ENCODE results near the gene CDH18. TPM values are rescaled to one million over a fixed set of nuclear protein-coding genes. Genes with fewer than 3 reads are reported as not detected.

CDH18 gene
- total and polyA plus RNA-seq, 2 of the 13 experiments (the other 11 are each of a cell fraction or from before 2014, with no cell fraction given), result not detected

- TF ChIP-seq HNF4A (CRISPR knock-in tag; IDR thresholded peaks at IDR 0.05) (no peak), ZNF230 (CRISPR knock-in tag; IDR thresholded peaks at IDR 0.05) (no peak), ZC3H4 (CRISPR knock-in tag; IDR thresholded peaks at IDR 0.05; ENCODE audit: borderline replicate concordance) (no peak), ZBTB39 (CRISPR knock-in tag; IDR thresholded peaks at IDR 0.05) (no peak), NFYB (CRISPR knock-in tag; IDR thresholded peaks at IDR 0.05) (no peak), ZNF24 (IDR thresholded peaks at IDR 0.05) (no peak), ZNF629 (CRISPR knock-in tag; conservative IDR thresholded peaks at IDR 0.05) (no peak)
- TF ChIP-seq, protein P1, sequence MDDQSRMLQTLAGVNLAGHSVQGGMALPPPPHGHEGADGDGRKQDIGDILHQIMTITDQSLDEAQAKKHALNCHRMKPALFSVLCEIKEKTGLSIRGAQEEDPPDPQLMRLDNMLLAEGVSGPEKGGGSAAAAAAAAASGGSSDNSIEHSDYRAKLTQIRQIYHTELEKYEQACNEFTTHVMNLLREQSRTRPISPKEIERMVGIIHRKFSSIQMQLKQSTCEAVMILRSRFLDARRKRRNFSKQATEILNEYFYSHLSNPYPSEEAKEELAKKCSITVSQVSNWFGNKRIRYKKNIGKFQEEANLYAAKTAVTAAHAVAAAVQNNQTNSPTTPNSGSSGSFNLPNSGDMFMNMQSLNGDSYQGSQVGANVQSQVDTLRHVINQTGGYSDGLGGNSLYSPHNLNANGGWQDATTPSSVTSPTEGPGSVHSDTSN (CRISPR knock-in tag; IDR thresholded peaks at IDR 0.05; ENCODE audit: borderline replicate concordance), result no peak
- no peak overlapping the region for H3K27ac ChIP-seq (ENCODE audit: extremely low read length, insufficient read depth, low read length)
- no peaks in the 10 kb centered on the region for H3K9me3 ChIP-seq (ENCODE audit: low read length)
- in situ Hi-C loops (cut with HindIII; ENCODE audit: extremely low pct_ligation_motif_present, low pct_unique_long_range_greater_than_20kb) (no loop called here), intact Hi-C loops (cut with micrococcal nuclease; ENCODE audit: unreplicated experiment) (no loop called here)
- H4K20me1 ChIP-seq (ENCODE audit: insufficient read depth, low read length), result no peaks in the 10 kb centered on the region
- H3K4me1 ChIP-seq (ENCODE audit: insufficient read depth, low read length), result no peaks in the 10 kb centered on the region
- POLR2A ChIA-PET, result no interaction called here
- H3K4me3 ChIP-seq (replicated peaks in 1 of 3; ENCODE audit: insufficient read depth in 1 of 3, low read depth in 2 of 3, low read length in 3 of 3), result no peak overlapping the region
- H3K36me3 ChIP-seq (replicated peaks in 1 of 2; ENCODE audit: control insufficient read depth in 1 of 2, insufficient read depth in 2 of 2, low read length in 2 of 2), result no peaks in the 10 kb centered on the region
- DNase-seq (ENCODE audit: low spot score) (no peak), ATAC-seq (no peak), FAIRE-seq (no peak)
- CTCF ChIA-PET (ENCODE audit: low intra/inter-chr PET ratio, low total read pairs), result no interaction called here
- BruUV-seq (replicated peaks), result no TSS peak
- H3K27me3 ChIP-seq (ENCODE audit: control insufficient read depth in 1 of 2, insufficient read depth in 2 of 2, low read length in 2 of 2), result no peaks in the 10 kb centered on the region; a peak in 1 of 5 replicates
- no peak overlapping the region for H2AFZ ChIP-seq (ENCODE audit: low read length)
- H3K9ac ChIP-seq (ENCODE audit: insufficient read depth, low read depth, low read length), result no peak overlapping the region
- no peak overlapping the region for H3K4me2 ChIP-seq (ENCODE audit: low read depth, low read length)
- WGBS (ENCODE audit: low lambda C conversion rate), result 42% methylated on average over 2 of the region's 2 CpGs
- H3K79me2 ChIP-seq (ENCODE audit: insufficient read depth, low read length), result no peaks in the 10 kb centered on the region
These were observed 491.9 kb downstream of the CDH18 start for GRCh38 chr5:19496056-19496455.
